OCI-LY7 (cell line): Measurements from ENCODE around the gene KCNQ5. TPM values are rescaled to one million over a fixed set of nuclear protein-coding genes. Genes with fewer than 3 reads are reported as not detected.
A peak's percentile ranks its signal among the peaks of the same experiment; 100 is the strongest.

Experiments
- BruUV-seq: library from RNA; stranded (reverse); fragments of 400-500 nt; replicated peaks from 2 replicates; lab custom pipeline; 2021; lab: Mats Ljungman, UMichigan
- CTCF ChIA-PET: fragments of 300-600 bp; sonication (Branson Sonifier 250); formaldehyde crosslinking; loops from one replicate; lab custom pipeline; 2022; ENCODE audit warnings: antibody characterized with exemption; ENCODE audit not compliant: unreplicated experiment; lab: Charles Lee
- POLR2A ChIA-PET: fragments of 300-600 bp; sonication (Branson Sonifier 250); formaldehyde crosslinking; loops from one replicate; lab custom pipeline; 2022; ENCODE audit warnings: antibody characterized with exemption; lab: Charles Lee
- DNase-seq: peaks from one replicate; pipeline ENCODE4 v3.0.0-alpha.2; 2015; ENCODE audit warnings: low spot score
- H2AFZ ChIP-seq: fragments of 200-600 bp; sonication (generic), shearing (Covaris generic); 2 replicates; pipeline ENCODE4 v1.6.1; 2014; ENCODE audit warnings: mild to moderate bottlenecking, antibody characterized with exemption, low read length, moderate library complexity
- H3K27ac ChIP-seq: fragments of 200-600 bp; sonication (generic); 2 replicates; pipeline ENCODE4 v1.5.1; 2014; ENCODE audit warnings: mixed run types, low read depth, mild to moderate bottlenecking, moderate library complexity, low read length, inconsistent platforms; ENCODE audit not compliant: poor library complexity, severe bottlenecking
- H3K36me3 ChIP-seq: fragments of 200-600 bp; sonication (generic); 2 replicates; pipeline ENCODE4 v1.6.1; 2014; ENCODE audit warnings: mild to moderate bottlenecking, antibody characterized with exemption, low read length, moderate library complexity, mixed read lengths; ENCODE audit not compliant: insufficient read depth
- H3K4me1 ChIP-seq: fragments of 200-600 bp; sonication (generic); 2 replicates; pipeline ENCODE4 v1.5.1; 2014; ENCODE audit warnings: mild to moderate bottlenecking, low read length; ENCODE audit not compliant: insufficient read depth, poor library complexity, severe bottlenecking
- H3K4me2 ChIP-seq: fragments of 200-600 bp; sonication (generic); 2 replicates; pipeline ENCODE4 v1.6.1; 2014; ENCODE audit warnings: mild to moderate bottlenecking, low read length
- H3K4me3 ChIP-seq: fragments of 200-600 bp; sonication (generic); 2 replicates; pipeline ENCODE4 v1.5.1; 2014; ENCODE audit warnings: mild to moderate bottlenecking, low read depth, low read length; ENCODE audit not compliant: poor library complexity, severe bottlenecking
- H3K79me2 ChIP-seq: fragments of 200-600 bp; sonication (generic); 2 replicates; pipeline ENCODE4 v1.6.1; 2016; ENCODE audit warnings: low read depth, mild to moderate bottlenecking, low read length, moderate library complexity, mixed read lengths; ENCODE audit not compliant: insufficient read depth
- H3K9me2 ChIP-seq: fragments of 200-600 bp; sonication (generic); 2 replicates; pipeline ENCODE4 v1.6.1; 2016; ENCODE audit warnings: mild to moderate bottlenecking, low read length, mixed read lengths; ENCODE audit not compliant: insufficient read depth
- H3K9me3 ChIP-seq: fragments of 200-600 bp; sonication (generic); 2 replicates; pipeline ENCODE4 v1.6.1; 2014; ENCODE audit warnings: mild to moderate bottlenecking, mixed run types, low read length, mixed read lengths
- H4K20me1 ChIP-seq: fragments of 200-600 bp; sonication (generic); 2 replicates; pipeline ENCODE4 v1.6.1; 2014; ENCODE audit warnings: mild to moderate bottlenecking, antibody characterized with exemption, low read length, moderate library complexity, mixed read lengths; ENCODE audit not compliant: insufficient read depth
- CTCF ChIP-seq: fragments of 200-600 bp; sonication (generic); conservative IDR thresholded peaks from 2 replicates; pipeline ENCODE4 v1.5.1; 2014; ENCODE audit warnings: mild to moderate bottlenecking, antibody characterized with exemption, low read length, moderate library complexity, mixed read lengths
- EZH2phosphoT487 ChIP-seq: fragments of 200-600 bp; sonication (generic); IDR thresholded peaks from 2 replicates; pipeline ENCODE4 v1.6.1; 2018; ENCODE audit warnings: low read depth, borderline replicate concordance, mild to moderate bottlenecking, mixed run types, antibody characterized with exemption, low read length, moderate library complexity, mixed read lengths
- intact Hi-C: fragments of 100-400 bp; cut with micrococcal nuclease; formaldehyde crosslinking; loops from one replicate; pipeline ENCODE4 v1.10.0; 2022; ENCODE audit not compliant: unreplicated experiment
- total RNA-seq, 2 experiments: library from RNA; depleted of rRNA in 1 of 2; stranded (reverse); fragments of >200 nt in 1 of 2; shearing (Covaris generic) in 1 of 2; gene quantifications; 2 replicates each; pipeline ENCODE4 v1.2.3, GENCODE V29; 2014 to 2022

The KCNQ5 gene
- total RNA-seq, 2 experiments from 2014 or later: 26.1 to 29.7 TPM

GRCh38 chr6:73180076-73180738 is 558.3 kb downstream of the KCNQ5 start:
- TF ChIP-seq EZH2phosphoT487 (no peak), CTCF (no peak)
- peak overlapping the region; percentile 67 for H3K4me2 ChIP-seq
- H3K36me3 ChIP-seq: peaks cover 3% of the 10 kb centered on the region; the same call in 1 of the 2 replicates
- peak overlapping the region; percentile 48 for H3K4me3 ChIP-seq
- BruUV-seq: no TSS peak
- H3K9me3 ChIP-seq: no peaks in the 10 kb centered on the region
- intact Hi-C loops: loop anchor here (2.0 kb wide), 1 partner anchor 657 kb away; no protein-coding TSS in a partner anchor
- H3K27ac ChIP-seq: peak overlapping the region; percentile 46
- ChIA-PET POLR2A (interaction anchor here (0.6 to 1.2 kb wide), 2 partner anchors 560 to 646 kb away, joined by 3 to 9 read pairs; no protein-coding TSS in a partner anchor), CTCF (interaction anchor here (0.6 to 0.9 kb wide), 2 partner anchors 560 to 562 kb away, joined by 3 read pairs; no protein-coding TSS in a partner anchor)
- no peaks in the 10 kb centered on the region for H3K79me2 ChIP-seq
- H3K9me2 ChIP-seq: no peaks in the 10 kb centered on the region
- H4K20me1 ChIP-seq: no peaks in the 10 kb centered on the region
- H2AFZ ChIP-seq: peak overlapping the region; percentile 56; the same call in 1 of the 2 replicates
- no peak for DNase-seq
- peaks cover 57% of the 10 kb centered on the region for H3K4me1 ChIP-seq

- POLR2A ChIA-PET: interaction anchor here (0.6 to 1.2 kb wide), 2 partner anchors 561 to 647 kb away, joined by 3 to 9 read pairs; no protein-coding TSS in a partner anchor
- Histone ChIP-seq H2AFZ (peak overlapping the region; percentile 56; the same call in 1 of the 2 replicates), H3K4me2 (peak overlapping the region; percentile 67), H3K9me3 (no peaks in the 10 kb centered on the region), H3K27ac (peak overlapping the region; percentile 46), H3K36me3 (no peaks in the 10 kb centered on the region), H3K79me2 (no peaks in the 10 kb centered on the region), H3K4me3 (peak overlapping the region; percentile 48), H3K9me2 (no peaks in the 10 kb centered on the region), H4K20me1 (no peaks in the 10 kb centered on the region), H3K4me1 (peaks cover 54% of the 10 kb centered on the region)
- DNase-seq: peak; percentile 81
- BruUV-seq: no TSS peak
- TF ChIP-seq EZH2phosphoT487 (no peak), CTCF (peak; percentile 97)
- intact Hi-C loops: loop anchor here (1.0 to 2.0 kb wide), 4 partner anchors 145 to 769 kb away; no protein-coding TSS in a partner anchor
- CTCF ChIA-PET: interaction anchor here (0.6 to 0.9 kb wide), 2 partner anchors 561 to 563 kb away, joined by 3 read pairs; no protein-coding TSS in a partner anchor
Observed at GRCh38 chr6:73180763-73181619, 559.1 kb downstream of the KCNQ5 start.
